HepG2 (cell line): ENCODE measurements around the gene EIF4EBP3. TPM values are rescaled to one million over a fixed set of nuclear protein-coding genes. Genes with fewer than 3 reads are reported as not detected.

Source experiments
- ELF3 ChIP-seq: IDR thresholded peaks from 2 replicates; pipeline ENCODE4 v1.6.1; 2016; ENCODE audit warnings: missing genetic modification reagents, missing compliant biosample characterization
- HHEX ChIP-seq: IDR thresholded peaks from 2 replicates; pipeline ENCODE4 v1.6.1; 2016; ENCODE audit warnings: control low read depth
- HMG20A ChIP-seq: IDR thresholded peaks from 2 replicates; pipeline ENCODE4 v1.6.1; 2016; ENCODE audit warnings: borderline replicate concordance
- HOXD1 ChIP-seq: sonication (generic); formaldehyde crosslinking; IDR thresholded peaks from 2 replicates; pipeline ENCODE4 v1.5.0; 2020; ENCODE audit warnings: missing genetic modification reagents
- ISL2 ChIP-seq: sonication (generic); formaldehyde crosslinking; IDR thresholded peaks from 2 replicates; pipeline ENCODE4 v1.5.0; 2020; ENCODE audit warnings: missing genetic modification reagents
- RAD21 ChIP-seq: fragments of 450-650 bp; formaldehyde crosslinking; IDR thresholded peaks from 2 replicates; pipeline ENCODE4 v1.5.0; 2020; ENCODE audit warnings: mild to moderate bottlenecking
- REL ChIP-seq: sonication (generic); formaldehyde crosslinking; conservative IDR thresholded peaks from 2 replicates; pipeline ENCODE4 v1.8.0; 2022; ENCODE audit warnings: mild to moderate bottlenecking, missing genetic modification reagents, moderate library complexity
- RNF2 ChIP-seq: fragments of 450-650 bp; conservative IDR thresholded peaks from 2 replicates; pipeline ENCODE4 v1.6.1; 2016; ENCODE audit warnings: low read depth
- RXRB ChIP-seq: IDR thresholded peaks from 2 replicates; pipeline ENCODE4 v1.6.1; 2016; ENCODE audit warnings: borderline replicate concordance, missing genetic modification reagents, missing compliant biosample characterization
- SNAPC5 ChIP-seq: sonication (generic); formaldehyde crosslinking; IDR thresholded peaks from 2 replicates; pipeline ENCODE4 v1.8.1; 2023; ENCODE audit warnings: mild to moderate bottlenecking, missing genetic modification reagents, borderline replicate concordance
- ZFP36L1 ChIP-seq: sonication (generic); formaldehyde crosslinking; IDR thresholded peaks from 2 replicates; pipeline ENCODE4 v1.8.0; 2022; ENCODE audit warnings: mild to moderate bottlenecking, missing genetic modification reagents, moderate library complexity
- ZNF343 ChIP-seq: sonication (generic); formaldehyde crosslinking; IDR thresholded peaks from 2 replicates; pipeline ENCODE4 v1.4.0; 2020; ENCODE audit warnings: mild to moderate bottlenecking, missing genetic modification reagents
- ZSCAN9 ChIP-seq: IDR thresholded peaks from 2 replicates; pipeline ENCODE4 v1.6.1; 2016; ENCODE audit warnings: borderline replicate concordance
- polyA plus RNA-seq, 8 experiments: library from polyadenylated mRNA; depleted of rRNA in 3 of 8; stranded (reverse) in 7 of 8; unstranded in 1 of 8; fragments of >200 nt; fragmentation: Illumina TruSeq in 4 of 8; extraction: Trizol in 4 of 8; gene quantifications; 2 replicates each; pipeline versions ENCODE4 v1.2.1 to v1.2.3, GENCODE V29; 2011 to 2016; ENCODE audit warnings: low read depth in 4 of 8, missing spikeins in 1 of 8, mixed read lengths in 1 of 8; ENCODE audit not compliant: insufficient read depth in 1 of 8
- total RNA-seq, 5 experiments: library from RNA; depleted of rRNA; stranded (reverse); fragments of >200 nt; fragmentation: Illumina TruSeq; extraction: Trizol; gene quantifications; 2 replicates each; pipeline ENCODE4 v1.2.3, GENCODE V29; 2016; ENCODE audit warnings: low read depth in 1 of 5
- TF ChIP-seq, protein P1 (sequence below): sonication (generic); formaldehyde crosslinking; conservative IDR thresholded peaks from 2 replicates; pipeline ENCODE4 v1.4.0; 2020; ENCODE audit warnings: mild to moderate bottlenecking, missing genetic modification reagents, moderate library complexity
- TF ChIP-seq, protein P2 (sequence below): sonication (generic); formaldehyde crosslinking; IDR thresholded peaks from 2 replicates; pipeline ENCODE4 v1.4.0; 2020; ENCODE audit warnings: missing genetic modification reagents
- TF ChIP-seq, protein P3 (sequence below): sonication (generic); formaldehyde crosslinking; IDR thresholded peaks from one replicate; pipeline ENCODE4 v1.5.1; 2020; ENCODE audit warnings: mild to moderate bottlenecking, missing genetic modification reagents; ENCODE audit errors: not compliant biosample characterization

EIF4EBP3 gene
- total and polyA plus RNA-seq, 2 of the 13 experiments (the other 11 are each of a cell fraction or from before 2014, with no cell fraction given): 0.61 to 1.7 TPM

- 0 out of 2 replicates have a peak, but pooled peaks have one; percentile 20 for TF ChIP-seq ZFP36L1 (CRISPR knock-in tag)
- peak; percentile 56; the same call in 1 of the 2 replicates for TF ChIP-seq ISL2 (CRISPR knock-in tag)
- 0 out of 2 replicates have a peak, but pooled peaks have one; percentile 61 for TF ChIP-seq REL (CRISPR knock-in tag)
- no peak; the same call in 1 of the 2 replicates for TF ChIP-seq RXRB
- TF ChIP-seq ZNF343 (CRISPR knock-in tag): 0 out of 2 replicates have a peak, but pooled peaks have one; percentile 81
- TF ChIP-seq HMG20A (CRISPR knock-in tag): no peak; the same call in 1 of the 2 replicates
- TF ChIP-seq SNAPC5 (CRISPR knock-in tag): no peak; the same call in 1 of the 2 replicates
- TF ChIP-seq HHEX (CRISPR knock-in tag): no peak
- TF ChIP-seq ZSCAN9: peak; percentile 81; the same call in 1 of the 2 replicates
- TF ChIP-seq, protein P1, sequence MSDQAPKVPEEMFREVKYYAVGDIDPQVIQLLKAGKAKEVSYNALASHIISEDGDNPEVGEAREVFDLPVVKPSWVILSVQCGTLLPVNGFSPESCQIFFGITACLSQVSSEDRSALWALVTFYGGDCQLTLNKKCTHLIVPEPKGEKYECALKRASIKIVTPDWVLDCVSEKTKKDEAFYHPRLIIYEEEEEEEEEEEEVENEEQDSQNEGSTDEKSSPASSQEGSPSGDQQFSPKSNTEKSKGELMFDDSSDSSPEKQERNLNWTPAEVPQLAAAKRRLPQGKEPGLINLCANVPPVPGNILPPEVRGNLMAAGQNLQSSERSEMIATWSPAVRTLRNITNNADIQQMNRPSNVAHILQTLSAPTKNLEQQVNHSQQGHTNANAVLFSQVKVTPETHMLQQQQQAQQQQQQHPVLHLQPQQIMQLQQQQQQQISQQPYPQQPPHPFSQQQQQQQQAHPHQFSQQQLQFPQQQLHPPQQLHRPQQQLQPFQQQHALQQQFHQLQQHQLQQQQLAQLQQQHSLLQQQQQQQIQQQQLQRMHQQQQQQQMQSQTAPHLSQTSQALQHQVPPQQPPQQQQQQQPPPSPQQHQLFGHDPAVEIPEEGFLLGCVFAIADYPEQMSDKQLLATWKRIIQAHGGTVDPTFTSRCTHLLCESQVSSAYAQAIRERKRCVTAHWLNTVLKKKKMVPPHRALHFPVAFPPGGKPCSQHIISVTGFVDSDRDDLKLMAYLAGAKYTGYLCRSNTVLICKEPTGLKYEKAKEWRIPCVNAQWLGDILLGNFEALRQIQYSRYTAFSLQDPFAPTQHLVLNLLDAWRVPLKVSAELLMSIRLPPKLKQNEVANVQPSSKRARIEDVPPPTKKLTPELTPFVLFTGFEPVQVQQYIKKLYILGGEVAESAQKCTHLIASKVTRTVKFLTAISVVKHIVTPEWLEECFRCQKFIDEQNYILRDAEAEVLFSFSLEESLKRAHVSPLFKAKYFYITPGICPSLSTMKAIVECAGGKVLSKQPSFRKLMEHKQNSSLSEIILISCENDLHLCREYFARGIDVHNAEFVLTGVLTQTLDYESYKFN (CRISPR knock-in tag): 0 out of 2 replicates have a peak, but pooled peaks have one; percentile 13
- TF ChIP-seq, protein P2, sequence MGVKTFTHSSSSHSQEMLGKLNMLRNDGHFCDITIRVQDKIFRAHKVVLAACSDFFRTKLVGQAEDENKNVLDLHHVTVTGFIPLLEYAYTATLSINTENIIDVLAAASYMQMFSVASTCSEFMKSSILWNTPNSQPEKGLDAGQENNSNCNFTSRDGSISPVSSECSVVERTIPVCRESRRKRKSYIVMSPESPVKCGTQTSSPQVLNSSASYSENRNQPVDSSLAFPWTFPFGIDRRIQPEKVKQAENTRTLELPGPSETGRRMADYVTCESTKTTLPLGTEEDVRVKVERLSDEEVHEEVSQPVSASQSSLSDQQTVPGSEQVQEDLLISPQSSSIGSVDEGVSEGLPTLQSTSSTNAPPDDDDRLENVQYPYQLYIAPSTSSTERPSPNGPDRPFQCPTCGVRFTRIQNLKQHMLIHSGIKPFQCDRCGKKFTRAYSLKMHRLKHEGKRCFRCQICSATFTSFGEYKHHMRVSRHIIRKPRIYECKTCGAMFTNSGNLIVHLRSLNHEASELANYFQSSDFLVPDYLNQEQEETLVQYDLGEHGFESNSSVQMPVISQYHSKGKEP: no peak
- TF ChIP-seq RAD21 (CRISPR knock-in tag): peak; percentile 73
- TF ChIP-seq, protein P3, sequence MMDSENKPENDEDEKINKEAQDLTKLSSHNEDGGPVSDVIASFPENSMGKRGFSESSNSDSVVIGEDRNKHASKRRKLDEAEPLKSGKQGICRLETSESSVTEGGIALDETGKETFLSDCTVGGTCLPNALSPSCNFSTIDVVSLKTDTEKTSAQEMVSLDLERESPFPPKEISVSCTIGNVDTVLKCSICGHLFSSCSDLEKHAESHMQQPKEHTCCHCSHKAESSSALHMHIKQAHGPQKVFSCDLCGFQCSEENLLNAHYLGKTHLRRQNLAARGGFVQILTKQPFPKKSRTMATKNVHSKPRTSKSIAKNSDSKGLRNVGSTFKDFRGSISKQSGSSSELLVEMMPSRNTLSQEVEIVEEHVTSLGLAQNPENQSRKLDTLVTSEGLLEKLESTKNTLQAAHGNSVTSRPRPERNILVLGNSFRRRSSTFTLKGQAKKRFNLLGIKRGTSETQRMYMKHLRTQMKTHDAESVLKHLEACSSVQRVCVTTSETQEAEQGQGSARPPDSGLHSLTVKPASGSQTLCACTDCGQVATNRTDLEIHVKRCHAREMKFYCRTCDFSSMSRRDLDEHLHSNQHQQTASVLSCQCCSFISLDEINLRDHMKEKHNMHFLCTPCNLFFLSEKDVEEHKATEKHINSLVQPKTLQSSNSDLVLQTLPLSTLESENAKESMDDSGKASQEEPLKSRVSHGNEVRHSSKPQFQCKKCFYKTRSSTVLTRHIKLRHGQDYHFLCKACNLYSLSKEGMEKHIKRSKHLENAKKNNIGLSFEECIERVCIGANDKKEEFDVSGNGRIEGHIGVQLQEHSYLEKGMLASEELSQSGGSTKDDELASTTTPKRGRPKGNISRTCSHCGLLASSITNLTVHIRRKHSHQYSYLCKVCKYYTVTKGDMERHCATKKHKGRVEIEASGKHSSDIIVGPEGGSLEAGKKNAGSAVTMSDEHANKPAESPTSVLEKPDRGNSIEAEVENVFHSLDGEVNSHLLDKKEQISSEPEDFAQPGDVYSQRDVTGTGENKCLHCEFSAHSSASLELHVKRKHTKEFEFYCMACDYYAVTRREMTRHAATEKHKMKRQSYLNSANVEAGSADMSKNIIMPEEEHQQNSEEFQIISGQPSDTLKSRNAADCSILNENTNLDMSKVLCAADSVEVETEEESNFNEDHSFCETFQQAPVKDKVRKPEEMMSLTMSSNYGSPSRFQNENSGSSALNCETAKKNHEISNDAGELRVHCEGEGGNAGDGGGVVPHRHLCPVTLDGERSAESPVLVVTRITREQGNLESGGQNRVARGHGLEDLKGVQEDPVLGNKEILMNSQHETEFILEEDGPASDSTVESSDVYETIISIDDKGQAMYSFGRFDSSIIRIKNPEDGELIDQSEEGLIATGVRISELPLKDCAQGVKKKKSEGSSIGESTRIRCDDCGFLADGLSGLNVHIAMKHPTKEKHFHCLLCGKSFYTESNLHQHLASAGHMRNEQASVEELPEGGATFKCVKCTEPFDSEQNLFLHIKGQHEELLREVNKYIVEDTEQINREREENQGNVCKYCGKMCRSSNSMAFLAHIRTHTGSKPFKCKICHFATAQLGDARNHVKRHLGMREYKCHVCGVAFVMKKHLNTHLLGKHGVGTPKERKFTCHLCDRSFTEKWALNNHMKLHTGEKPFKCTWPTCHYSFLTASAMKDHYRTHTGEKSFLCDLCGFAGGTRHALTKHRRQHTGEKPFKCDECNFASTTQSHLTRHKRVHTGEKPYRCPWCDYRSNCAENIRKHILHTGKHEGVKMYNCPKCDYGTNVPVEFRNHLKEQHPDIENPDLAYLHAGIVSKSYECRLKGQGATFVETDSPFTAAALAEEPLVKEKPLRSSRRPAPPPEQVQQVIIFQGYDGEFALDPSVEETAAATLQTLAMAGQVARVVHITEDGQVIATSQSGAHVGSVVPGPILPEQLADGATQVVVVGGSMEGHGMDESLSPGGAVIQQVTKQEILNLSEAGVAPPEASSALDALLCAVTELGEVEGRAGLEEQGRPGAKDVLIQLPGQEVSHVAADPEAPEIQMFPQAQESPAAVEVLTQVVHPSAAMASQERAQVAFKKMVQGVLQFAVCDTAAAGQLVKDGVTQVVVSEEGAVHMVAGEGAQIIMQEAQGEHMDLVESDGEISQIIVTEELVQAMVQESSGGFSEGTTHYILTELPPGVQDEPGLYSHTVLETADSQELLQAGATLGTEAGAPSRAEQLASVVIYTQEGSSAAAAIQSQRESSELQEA (CRISPR knock-in tag): peak; percentile 12
- no peak for TF ChIP-seq HOXD1 (CRISPR knock-in tag)
- TF ChIP-seq RNF2: peak; percentile 70; the same call in 1 of the 2 replicates
- TF ChIP-seq ELF3 (CRISPR knock-in tag): peak; percentile 60
Observed at GRCh38 chr5:140547508-140548299, at the start of gene EIF4EBP3 (continued).
